Breast epithelium (tissue), 3 donors: Measurements from ENCODE around the gene WARS2.

ENCODE experiments used
- POLR2A ChIP-seq: fragments of 450-650 bp; IDR thresholded peaks from one replicate; pipeline ENCODE4 v1.6.1; 2016; ENCODE audit warnings: antibody characterized with exemption, mild to moderate bottlenecking, moderate library complexity
- POLR2AphosphoS5 ChIP-seq, 3 donors: sonication (generic); formaldehyde crosslinking; IDR thresholded peaks; one replicate each; pipeline ENCODE4 v1.6.1; 2017; ENCODE audit warnings: antibody characterized with exemption in 3 of 3
- TF ChIP-seq, protein P1 (sequence below), 3 donors: fragments of 450-650 bp; IDR thresholded peaks; one replicate each; pipeline ENCODE4 v1.5.1; 2016 to 2017; ENCODE audit warnings: antibody characterized with exemption in 3 of 3, mild to moderate bottlenecking in 3 of 3, moderate library complexity in 3 of 3

DNA sequence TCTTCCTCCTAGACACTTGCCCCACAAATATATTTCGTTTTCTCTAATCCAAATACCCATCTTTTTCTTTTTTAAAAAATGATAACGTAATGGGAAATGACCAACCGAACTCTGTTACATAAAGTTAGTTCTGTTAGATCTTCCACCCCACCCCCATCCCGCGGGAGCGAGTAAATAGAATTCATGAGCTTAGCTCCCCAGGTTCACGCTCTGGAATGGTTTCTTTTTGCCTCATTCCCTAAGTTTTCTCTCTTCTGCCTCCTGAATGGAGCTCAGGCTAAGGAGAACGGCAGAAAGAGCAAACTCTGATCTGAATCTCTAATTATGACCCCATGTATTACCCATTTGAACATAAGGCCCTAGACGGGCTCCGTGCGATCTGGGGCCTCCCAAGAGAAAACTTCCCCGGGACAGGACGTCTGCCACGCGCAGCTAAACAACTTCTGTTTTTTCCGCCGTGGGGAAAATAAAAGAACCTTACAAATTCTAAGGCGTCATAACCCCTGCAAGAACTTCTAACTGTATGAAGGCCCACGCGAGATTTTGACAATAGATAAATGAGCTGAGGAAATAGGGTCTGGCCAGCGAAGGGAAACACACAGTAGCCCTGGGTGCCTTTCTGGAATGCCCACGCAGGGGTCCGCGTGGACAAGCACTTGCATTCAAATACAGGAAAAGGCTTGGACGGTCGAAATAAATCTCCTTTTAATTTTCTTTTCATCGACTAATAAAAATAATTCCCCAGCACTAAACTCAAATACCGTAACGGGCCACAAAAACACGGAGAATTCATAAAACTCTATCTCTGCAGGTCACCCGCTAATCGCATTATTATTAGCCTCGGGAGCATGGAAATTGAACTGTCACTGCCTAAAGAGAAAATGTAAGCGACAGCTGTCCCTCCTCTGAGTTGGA lies 154.6 kb downstream of the WARS2 start:
- TF ChIP-seq POLR2A: no peak
- TF ChIP-seq, protein P1, sequence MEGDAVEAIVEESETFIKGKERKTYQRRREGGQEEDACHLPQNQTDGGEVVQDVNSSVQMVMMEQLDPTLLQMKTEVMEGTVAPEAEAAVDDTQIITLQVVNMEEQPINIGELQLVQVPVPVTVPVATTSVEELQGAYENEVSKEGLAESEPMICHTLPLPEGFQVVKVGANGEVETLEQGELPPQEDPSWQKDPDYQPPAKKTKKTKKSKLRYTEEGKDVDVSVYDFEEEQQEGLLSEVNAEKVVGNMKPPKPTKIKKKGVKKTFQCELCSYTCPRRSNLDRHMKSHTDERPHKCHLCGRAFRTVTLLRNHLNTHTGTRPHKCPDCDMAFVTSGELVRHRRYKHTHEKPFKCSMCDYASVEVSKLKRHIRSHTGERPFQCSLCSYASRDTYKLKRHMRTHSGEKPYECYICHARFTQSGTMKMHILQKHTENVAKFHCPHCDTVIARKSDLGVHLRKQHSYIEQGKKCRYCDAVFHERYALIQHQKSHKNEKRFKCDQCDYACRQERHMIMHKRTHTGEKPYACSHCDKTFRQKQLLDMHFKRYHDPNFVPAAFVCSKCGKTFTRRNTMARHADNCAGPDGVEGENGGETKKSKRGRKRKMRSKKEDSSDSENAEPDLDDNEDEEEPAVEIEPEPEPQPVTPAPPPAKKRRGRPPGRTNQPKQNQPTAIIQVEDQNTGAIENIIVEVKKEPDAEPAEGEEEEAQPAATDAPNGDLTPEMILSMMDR (IDR thresholded peaks at IDR 0.05): no peak
- TF ChIP-seq POLR2AphosphoS5 (IDR thresholded peaks at IDR 0.05): no peak
